SK-N-SH (cell line): ENCODE results near the gene FEV. TPM values are rescaled to one million over a fixed set of nuclear protein-coding genes. Genes with fewer than 3 reads are reported as not detected.

Source experiments
- CTCF ChIA-PET: fragments of 300-600, 350-600 bp; formaldehyde crosslinking; extraction: SDS; loops from one replicate; lab custom pipeline; 2021; lab: Yijun Ruan, JAX
- POLR2A ChIA-PET: fragments of 350-600 bp; sonication (Branson Sonifier 250); formaldehyde crosslinking; extraction: SDS; loops from one replicate; lab custom pipeline; 2020; ENCODE audit warnings: antibody characterized with exemption, inconsistent platforms; lab: Yijun Ruan, JAX
- DNase-seq: peaks from one replicate; pipeline ENCODE4 v3.0.0; 2012
- H2AFZ ChIP-seq: fragments of 200-600 bp; sonication (generic); 2 replicates; pipeline ENCODE4 v1.8.1; 2016; ENCODE audit warnings: antibody characterized with exemption, mild to moderate bottlenecking, low read depth
- H3F3A ChIP-seq: fragments of 200-600 bp; sonication (generic); replicated peaks from 2 replicates; pipeline ENCODE3; 2016; ENCODE audit warnings: antibody characterized with exemption, mild to moderate bottlenecking; ENCODE audit not compliant: insufficient read depth
- H3K27ac ChIP-seq, 2 experiments: fragments of 200-500 bp in 1 of 2; fragments of 200-600 bp in 1 of 2; sonication (Bioruptor generic) in 1 of 2; sonication (generic), shearing (Covaris generic) in 1 of 2; 2 replicates each; pipeline versions ENCODE4 v1.5.1 to v1.6.1; 2014 to 2016; ENCODE audit warnings: low read depth in 2 of 2, inconsistent platforms in 1 of 2, low read length in 1 of 2, mild to moderate bottlenecking in 1 of 2, mixed read lengths in 1 of 2
- H3K27me3 ChIP-seq: fragments of 200-600 bp; sonication (generic), shearing (Covaris generic); 2 replicates; pipeline ENCODE4 v1.6.1; 2016; ENCODE audit warnings: mixed run types; ENCODE audit not compliant: insufficient read depth
- H3K36me3 ChIP-seq, 2 experiments: fragments of 200-500 bp in 1 of 2; fragments of 200-600 bp in 1 of 2; sonication (Bioruptor generic) in 1 of 2; sonication (generic) in 1 of 2; replicated peaks in 1 of 2; 2 replicates each; pipeline versions ENCODE3 to v1.5.1; 2014 to 2016; ENCODE audit warnings: low read length in 1 of 2, mild to moderate bottlenecking in 1 of 2; ENCODE audit not compliant: insufficient read depth in 2 of 2, control insufficient read depth in 1 of 2
- H3K4me1 ChIP-seq, 2 experiments: fragments of 200-500 bp in 1 of 2; fragments of 200-600 bp in 1 of 2; sonication (Bioruptor generic) in 1 of 2; sonication (generic), shearing (Covaris generic) in 1 of 2; 2 replicates each; pipeline versions ENCODE4 v1.5.1 to v1.6.1; 2014 to 2016; ENCODE audit warnings: low read depth in 1 of 2, low read length in 1 of 2, mixed run types in 1 of 2; ENCODE audit not compliant: insufficient read depth in 2 of 2, control insufficient read depth in 1 of 2
- H3K4me2 ChIP-seq: fragments of 200-600 bp; sonication (generic), shearing (Covaris generic); 2 replicates; pipeline ENCODE4 v1.6.1; 2017; ENCODE audit warnings: mixed run types
- H3K4me3 ChIP-seq, 2 experiments: fragments of 200-500 bp in 1 of 2; fragments of 200-600 bp in 1 of 2; sonication (Bioruptor generic) in 1 of 2; sonication (generic), shearing (Covaris generic) in 1 of 2; 2 replicates each; pipeline versions ENCODE4 v1.5.1 to v1.8.1; 2014 to 2016; ENCODE audit warnings: low read depth in 2 of 2, inconsistent platforms in 1 of 2, low read length in 1 of 2, mild to moderate bottlenecking in 1 of 2, mixed read lengths in 1 of 2, moderate library complexity in 1 of 2
- H3K79me2 ChIP-seq: fragments of 200-600 bp; sonication (generic); 2 replicates; pipeline ENCODE4 v1.8.1; 2017; ENCODE audit warnings: mild to moderate bottlenecking; ENCODE audit not compliant: insufficient read depth
- H3K9ac ChIP-seq: fragments of 200-600 bp; sonication (generic); 2 replicates; pipeline ENCODE4 v1.6.1; 2017; ENCODE audit warnings: mixed run types
- H3K9me2 ChIP-seq: fragments of 200-600 bp; sonication (generic); 2 replicates; pipeline ENCODE4 v1.6.1; 2017; ENCODE audit warnings: mixed run types
- H3K9me3 ChIP-seq: fragments of 200-600 bp; sonication (generic); 2 replicates; pipeline ENCODE4 v1.6.1; 2017; ENCODE audit warnings: mixed run types, mild to moderate bottlenecking, moderate library complexity
- H4K20me1 ChIP-seq: fragments of 200-600 bp; sonication (generic); 2 replicates; pipeline ENCODE4 v1.6.1; 2017; ENCODE audit warnings: mild to moderate bottlenecking, mixed run types; ENCODE audit not compliant: insufficient read depth
- CTCF ChIP-seq: fragments of 200-600 bp; sonication (generic); IDR thresholded peaks from 2 replicates; pipeline ENCODE4 v1.6.1; 2017; ENCODE audit warnings: antibody characterized with exemption, mild to moderate bottlenecking, moderate library complexity
- ELF1 ChIP-seq: IDR thresholded peaks from 2 replicates; pipeline ENCODE4 v1.4.0; 2012
- EP300 ChIP-seq, 2 experiments: IDR thresholded peaks; 2 replicates each; pipeline versions ENCODE4 v1.4.0 to v1.6.1; 2012; ENCODE audit warnings: borderline replicate concordance in 1 of 2, low read depth in 1 of 2, low read length in 1 of 2
- EZH2phosphoT487 ChIP-seq: fragments of 200-600 bp; sonication (generic); IDR thresholded peaks from 2 replicates; pipeline ENCODE4 v1.6.1; 2017; ENCODE audit warnings: low read depth, mixed run types, mild to moderate bottlenecking, antibody characterized with exemption, moderate library complexity, borderline replicate concordance
- FOXJ3 ChIP-seq: sonication (generic); formaldehyde crosslinking; IDR thresholded peaks from 2 replicates; pipeline ENCODE4 v1.5.1; 2020; ENCODE audit warnings: mild to moderate bottlenecking, missing genetic modification reagents
- GABPA ChIP-seq: IDR thresholded peaks from 2 replicates; pipeline ENCODE4 v1.4.0; 2012; ENCODE audit warnings: low read depth, mild to moderate bottlenecking
- JUND ChIP-seq: IDR thresholded peaks from 2 replicates; pipeline ENCODE4 v1.4.0; 2012
- MEF2A ChIP-seq: IDR thresholded peaks from 2 replicates; pipeline ENCODE4 v1.4.0; 2012; ENCODE audit warnings: low read depth, borderline replicate concordance
- MXI1 ChIP-seq: IDR thresholded peaks from 2 replicates; pipeline ENCODE4 v1.6.1; 2012; ENCODE audit warnings: mild to moderate bottlenecking, low read depth, low read length, improper control_type of control experiment
- NRF1 ChIP-seq: IDR thresholded peaks from 2 replicates; pipeline ENCODE4 v1.6.1; 2012; ENCODE audit warnings: low read depth, mild to moderate bottlenecking, low read length
- POLR2AphosphoS5 ChIP-seq: IDR thresholded peaks from 2 replicates; pipeline ENCODE4 v1.6.1; 2012; ENCODE audit warnings: low read depth, low read length
- RAD21 ChIP-seq: IDR thresholded peaks from 2 replicates; pipeline ENCODE4 v1.6.1; 2012; ENCODE audit warnings: mild to moderate bottlenecking, low read length
- RFX5 ChIP-seq: IDR thresholded peaks from 2 replicates; pipeline ENCODE4 v1.6.1; 2012; ENCODE audit warnings: mild to moderate bottlenecking, improper control_type of control experiment, low read length
- SIN3A ChIP-seq: IDR thresholded peaks from 2 replicates; pipeline ENCODE4 v1.6.1; 2012; ENCODE audit warnings: low read depth, mild to moderate bottlenecking, low read length, moderate library complexity, borderline replicate concordance
- SMC3 ChIP-seq: IDR thresholded peaks from 2 replicates; pipeline ENCODE4 v1.6.1; 2012; ENCODE audit warnings: low read depth, low read length, improper control_type of control experiment
- TAF1 ChIP-seq: IDR thresholded peaks from 2 replicates; pipeline ENCODE4 v1.6.1; 2012; ENCODE audit warnings: low read depth, mild to moderate bottlenecking, low read length, moderate library complexity, borderline replicate concordance
- ZBTB33 ChIP-seq: IDR thresholded peaks from 2 replicates; pipeline ENCODE4 v1.4.0; 2012; ENCODE audit warnings: low read depth, borderline replicate concordance
- WGBS: methylation state at CpG from one replicate; pipeline ENCODE4 v1.1.6; 2017; ENCODE audit warnings: low lambda C conversion rate; 5-methylcytosine and 5-hydroxymethylcytosine counted together
- polyA plus RNA-seq, 3 experiments: library from polyadenylated mRNA; depleted of rRNA; stranded (reverse); fragments of >200 nt; gene quantifications; 2 replicates each; pipeline ENCODE4 v1.2.3, GENCODE V29; 2012
- TF ChIP-seq, protein P1 (sequence below): IDR thresholded peaks from 2 replicates; pipeline ENCODE4 v1.4.0; 2012; ENCODE audit warnings: low read depth
- TF ChIP-seq, protein P2 (sequence below): fragments of 150-350 bp; IDR thresholded peaks from 2 replicates; pipeline ENCODE4 v1.6.1; 2016; ENCODE audit warnings: mild to moderate bottlenecking, low read depth, low read length
- TF ChIP-seq, protein P3 (sequence below): IDR thresholded peaks from 2 replicates; pipeline ENCODE4; 2012
- TF ChIP-seq, protein P4 (sequence below): IDR thresholded peaks from 2 replicates; pipeline ENCODE4 v1.6.1; 2012; ENCODE audit warnings: mild to moderate bottlenecking, low read depth, low read length, moderate library complexity

Gene FEV
- polyA plus RNA-seq, 1 of the 3 experiments (the other 2 are of a cell fraction) = 0.53 TPM

GRCh38 chr2:218995972-218996711 is 11.2 kb upstream of the FEV start:
- H3K4me2 ChIP-seq = peak overlapping the region; percentile 73
- peak; percentile 96 for DNase-seq
- H3F3A ChIP-seq = no peaks in the 10 kb centered on the region
- H3K36me3 ChIP-seq = no peaks in the 10 kb centered on the region
- H3K9me2 ChIP-seq = no peaks in the 10 kb centered on the region
- POLR2A ChIA-PET = interaction anchor here (0.6 to 6.8 kb wide), 16 partner anchors 9 to 524 kb away, joined by 3 to 89 read pairs (median 4); partner anchors contain the start of genes CDK5R2 and FEV
- H3K27ac ChIP-seq = peak overlapping the region in 1 of 2 experiments; percentile 99; a peak in 2 of 4 replicates
- peaks cover 0 to 61% of the 10 kb centered on the region in 2 experiments; a peak in 2 of 4 replicates for H3K4me1 ChIP-seq
- peak overlapping the region; percentile 57 to 61 for H3K4me3 ChIP-seq
- H2AFZ ChIP-seq = peak overlapping the region; percentile 83; the same call in 1 of the 2 replicates
- 0 out of 2 replicates have a peak overlapping the region, but pooled peaks have one; percentile 20 for H3K9ac ChIP-seq
- CTCF ChIA-PET = interaction anchor here (0.5 to 12.8 kb wide), 40 partner anchors 8 to 282 kb away, joined by 3 to 258 read pairs (median 6); partner anchors contain the start of genes ABCB6, CFAP65, FEV and NHEJ1
- no peaks in the 10 kb centered on the region for H4K20me1 ChIP-seq
- WGBS = 16% methylated on average over 19 of the region's 43 CpGs
- no peaks in the 10 kb centered on the region for H3K27me3 ChIP-seq
- H3K9me3 ChIP-seq = no peaks in the 10 kb centered on the region
- no peaks in the 10 kb centered on the region for H3K79me2 ChIP-seq
- 0 out of 4 replicates have a peak, but pooled peaks of 1 of the 2 experiments have one; percentile 24 for TF ChIP-seq EP300 (IDR thresholded peaks at IDR 0.05; ENCODE audit: borderline replicate concordance in 1 of 2, low read depth in 1 of 2, low read length in 1 of 2)
- peak; percentile 35; the same call in 1 of the 2 replicates for TF ChIP-seq POLR2AphosphoS5
- TF ChIP-seq, protein P1, sequence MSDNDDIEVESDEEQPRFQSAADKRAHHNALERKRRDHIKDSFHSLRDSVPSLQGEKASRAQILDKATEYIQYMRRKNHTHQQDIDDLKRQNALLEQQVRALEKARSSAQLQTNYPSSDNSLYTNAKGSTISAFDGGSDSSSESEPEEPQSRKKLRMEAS = no peak
- TF ChIP-seq FOXJ3 (CRISPR knock-in tag) = peak; percentile 41; the same call in 1 of the 2 replicates
- no peak for TF ChIP-seq MEF2A
- TF ChIP-seq, protein P2, sequence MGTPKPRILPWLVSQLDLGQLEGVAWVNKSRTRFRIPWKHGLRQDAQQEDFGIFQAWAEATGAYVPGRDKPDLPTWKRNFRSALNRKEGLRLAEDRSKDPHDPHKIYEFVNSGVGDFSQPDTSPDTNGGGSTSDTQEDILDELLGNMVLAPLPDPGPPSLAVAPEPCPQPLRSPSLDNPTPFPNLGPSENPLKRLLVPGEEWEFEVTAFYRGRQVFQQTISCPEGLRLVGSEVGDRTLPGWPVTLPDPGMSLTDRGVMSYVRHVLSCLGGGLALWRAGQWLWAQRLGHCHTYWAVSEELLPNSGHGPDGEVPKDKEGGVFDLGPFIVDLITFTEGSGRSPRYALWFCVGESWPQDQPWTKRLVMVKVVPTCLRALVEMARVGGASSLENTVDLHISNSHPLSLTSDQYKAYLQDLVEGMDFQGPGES = no peak
- TF ChIP-seq, protein P3, sequence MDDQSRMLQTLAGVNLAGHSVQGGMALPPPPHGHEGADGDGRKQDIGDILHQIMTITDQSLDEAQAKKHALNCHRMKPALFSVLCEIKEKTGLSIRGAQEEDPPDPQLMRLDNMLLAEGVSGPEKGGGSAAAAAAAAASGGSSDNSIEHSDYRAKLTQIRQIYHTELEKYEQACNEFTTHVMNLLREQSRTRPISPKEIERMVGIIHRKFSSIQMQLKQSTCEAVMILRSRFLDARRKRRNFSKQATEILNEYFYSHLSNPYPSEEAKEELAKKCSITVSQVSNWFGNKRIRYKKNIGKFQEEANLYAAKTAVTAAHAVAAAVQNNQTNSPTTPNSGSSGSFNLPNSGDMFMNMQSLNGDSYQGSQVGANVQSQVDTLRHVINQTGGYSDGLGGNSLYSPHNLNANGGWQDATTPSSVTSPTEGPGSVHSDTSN = no peak
- TF ChIP-seq TAF1 = no peak
- TF ChIP-seq CTCF = peak; percentile 85
- no peak for TF ChIP-seq ZBTB33
- TF ChIP-seq, protein P4, sequence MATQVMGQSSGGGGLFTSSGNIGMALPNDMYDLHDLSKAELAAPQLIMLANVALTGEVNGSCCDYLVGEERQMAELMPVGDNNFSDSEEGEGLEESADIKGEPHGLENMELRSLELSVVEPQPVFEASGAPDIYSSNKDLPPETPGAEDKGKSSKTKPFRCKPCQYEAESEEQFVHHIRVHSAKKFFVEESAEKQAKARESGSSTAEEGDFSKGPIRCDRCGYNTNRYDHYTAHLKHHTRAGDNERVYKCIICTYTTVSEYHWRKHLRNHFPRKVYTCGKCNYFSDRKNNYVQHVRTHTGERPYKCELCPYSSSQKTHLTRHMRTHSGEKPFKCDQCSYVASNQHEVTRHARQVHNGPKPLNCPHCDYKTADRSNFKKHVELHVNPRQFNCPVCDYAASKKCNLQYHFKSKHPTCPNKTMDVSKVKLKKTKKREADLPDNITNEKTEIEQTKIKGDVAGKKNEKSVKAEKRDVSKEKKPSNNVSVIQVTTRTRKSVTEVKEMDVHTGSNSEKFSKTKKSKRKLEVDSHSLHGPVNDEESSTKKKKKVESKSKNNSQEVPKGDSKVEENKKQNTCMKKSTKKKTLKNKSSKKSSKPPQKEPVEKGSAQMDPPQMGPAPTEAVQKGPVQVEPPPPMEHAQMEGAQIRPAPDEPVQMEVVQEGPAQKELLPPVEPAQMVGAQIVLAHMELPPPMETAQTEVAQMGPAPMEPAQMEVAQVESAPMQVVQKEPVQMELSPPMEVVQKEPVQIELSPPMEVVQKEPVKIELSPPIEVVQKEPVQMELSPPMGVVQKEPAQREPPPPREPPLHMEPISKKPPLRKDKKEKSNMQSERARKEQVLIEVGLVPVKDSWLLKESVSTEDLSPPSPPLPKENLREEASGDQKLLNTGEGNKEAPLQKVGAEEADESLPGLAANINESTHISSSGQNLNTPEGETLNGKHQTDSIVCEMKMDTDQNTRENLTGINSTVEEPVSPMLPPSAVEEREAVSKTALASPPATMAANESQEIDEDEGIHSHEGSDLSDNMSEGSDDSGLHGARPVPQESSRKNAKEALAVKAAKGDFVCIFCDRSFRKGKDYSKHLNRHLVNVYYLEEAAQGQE = 0 out of 2 replicates have a peak, but pooled peaks have one; percentile 4
- TF ChIP-seq RAD21 = peak; percentile 96
- no peak for TF ChIP-seq RFX5
- no peak for TF ChIP-seq EZH2phosphoT487
- TF ChIP-seq ELF1 = no peak
- no peak; the same call in 1 of the 2 replicates for TF ChIP-seq NRF1
- TF ChIP-seq GABPA = no peak
- TF ChIP-seq JUND = no peak
- TF ChIP-seq SMC3 = peak; percentile 91
- peak; percentile 61; the same call in 1 of the 2 replicates for TF ChIP-seq MXI1
- TF ChIP-seq SIN3A = no peak
